Cardiac septum (tissue), 1 donor: ENCODE results near the gene MACROH2A1. TPM values are rescaled to one million over a fixed set of nuclear protein-coding genes. Genes with fewer than 3 reads are reported as not detected.

Experiments used
- DNase-seq: peaks from one replicate; pipeline ENCODE4 v3.0.0-alpha.2; 2020; ENCODE audit warnings: low spot score
- intact Hi-C: fragments of 100-400 bp; cut with DNase I; formaldehyde crosslinking; loops from one replicate; pipeline ENCODE4 v1.14.0; 2022
- total RNA-seq: library from RNA; stranded (reverse); fragmentation: NEBNext Ultra II Directional; extraction: Animal tissue kit (Norgen Biotek cat#: 25700); gene quantifications from one replicate; pipeline ENCODE4 v1.2.1, GENCODE V29; 2021
- donor health status: DM: no; HTN: no; CAD: no.

Gene MACROH2A1
- total RNA-seq, 1 donor from 2014 or later = 112 TPM

DNA sequence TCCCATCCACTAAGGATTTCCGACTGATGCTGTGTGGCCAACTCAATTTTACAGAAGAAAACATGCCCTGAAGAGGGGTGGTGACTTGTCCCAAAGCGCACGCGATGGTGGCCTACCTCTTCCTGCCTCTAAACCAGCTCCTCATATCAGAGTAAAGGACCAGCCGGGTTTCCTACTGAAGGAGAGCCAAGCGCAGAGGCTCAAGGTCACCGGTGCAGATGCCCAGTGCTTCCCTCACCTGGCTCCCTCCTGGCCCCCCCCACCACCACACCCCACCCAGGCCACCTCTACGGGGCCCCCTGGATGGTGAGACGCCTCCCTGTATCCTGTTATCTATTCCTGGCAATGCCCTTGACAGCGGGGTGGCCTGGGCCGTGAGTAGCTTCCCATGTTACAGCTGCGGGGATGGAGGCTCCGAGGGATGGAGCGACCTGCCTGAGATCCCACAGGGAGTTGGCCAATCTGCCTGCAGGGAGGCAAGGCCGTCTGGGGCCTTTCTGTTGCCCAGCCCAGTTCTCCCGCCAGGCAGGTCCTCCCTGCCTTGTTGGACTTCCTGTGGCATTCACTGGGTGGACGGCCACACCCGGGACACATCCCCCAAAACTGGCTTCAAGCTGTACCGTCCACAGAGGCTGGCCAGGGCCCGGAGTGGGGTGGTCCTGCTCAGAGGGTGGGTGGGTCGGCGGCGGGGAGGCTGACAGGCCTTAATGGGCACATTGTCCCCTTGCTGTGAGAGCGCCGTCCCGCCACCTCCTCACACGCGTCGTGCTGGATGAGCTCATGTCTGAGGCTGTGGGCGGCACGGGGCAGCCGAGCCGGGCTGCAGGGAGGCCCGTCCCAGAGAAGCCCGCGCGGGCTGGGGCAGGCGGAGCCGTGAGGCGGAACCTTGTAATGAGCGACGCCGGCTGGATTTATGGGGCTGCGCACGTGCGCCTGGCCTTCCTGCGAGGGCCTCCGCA, 72.5 kb downstream of the MACROH2A1 start:
- DNase-seq = peak; percentile 75
- intact Hi-C loops = no loop called here

DNA sequence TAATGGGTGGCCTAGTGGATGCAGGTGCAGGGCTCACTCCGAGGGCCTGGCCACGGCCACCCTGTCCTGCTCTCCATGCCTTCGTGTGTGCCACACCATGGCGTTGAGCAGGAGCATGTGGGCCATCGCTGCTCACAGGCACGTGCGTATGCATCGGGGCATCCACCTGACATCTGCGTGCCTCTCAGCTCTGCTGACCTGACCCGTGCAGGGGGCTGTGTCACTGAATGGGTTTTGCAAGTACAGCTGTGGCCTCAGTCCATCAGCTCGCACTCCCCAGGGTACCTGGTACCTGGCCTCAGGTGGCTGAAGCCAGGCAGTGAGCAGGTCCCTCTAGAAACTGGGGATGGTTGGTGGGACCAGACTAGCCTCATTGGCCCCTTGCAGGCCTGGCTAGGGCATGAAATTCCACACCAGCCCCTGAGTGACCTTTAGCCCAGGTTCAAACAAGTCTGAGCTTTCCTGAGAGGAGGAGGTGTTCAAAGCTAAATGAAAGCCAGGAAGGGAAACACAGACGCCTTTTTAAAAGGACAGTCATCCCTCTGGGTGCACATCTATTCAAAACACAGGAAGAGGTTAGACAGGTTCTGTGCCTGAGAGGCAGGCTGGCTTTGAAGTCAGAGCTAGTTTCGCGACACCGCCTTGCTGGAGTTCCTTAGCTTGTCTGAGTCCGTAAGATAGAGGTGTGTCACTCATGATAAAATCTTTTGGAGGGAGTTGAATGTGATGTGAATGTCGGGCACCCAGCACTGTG, 74.0 kb downstream of the MACROH2A1 start:
- DNase-seq = peak; percentile 68
- intact Hi-C loops = no loop called here

DNA sequence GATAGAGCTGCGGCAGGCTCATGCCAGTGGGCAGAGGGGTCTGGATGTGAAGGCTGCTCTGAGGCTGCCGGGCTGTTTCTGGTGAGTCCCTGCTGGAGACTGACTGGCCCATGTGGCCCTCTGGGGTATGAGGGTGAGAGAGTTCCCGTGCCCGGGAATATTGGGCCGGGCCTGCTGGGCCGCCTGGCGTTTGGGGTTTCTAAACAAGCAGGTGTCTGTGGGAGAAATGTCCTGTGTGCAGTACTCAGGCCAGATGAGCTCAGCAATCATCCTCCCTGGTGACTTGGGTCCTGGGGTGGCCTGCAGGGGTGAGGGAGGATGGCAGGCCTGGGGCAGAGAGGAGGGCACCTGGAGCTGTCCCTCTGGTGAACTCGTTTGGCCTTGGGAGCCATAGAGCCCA, 74.9 kb downstream of the MACROH2A1 start:
- intact Hi-C loops = no loop called here
- DNase-seq = peak; percentile 57

DNA sequence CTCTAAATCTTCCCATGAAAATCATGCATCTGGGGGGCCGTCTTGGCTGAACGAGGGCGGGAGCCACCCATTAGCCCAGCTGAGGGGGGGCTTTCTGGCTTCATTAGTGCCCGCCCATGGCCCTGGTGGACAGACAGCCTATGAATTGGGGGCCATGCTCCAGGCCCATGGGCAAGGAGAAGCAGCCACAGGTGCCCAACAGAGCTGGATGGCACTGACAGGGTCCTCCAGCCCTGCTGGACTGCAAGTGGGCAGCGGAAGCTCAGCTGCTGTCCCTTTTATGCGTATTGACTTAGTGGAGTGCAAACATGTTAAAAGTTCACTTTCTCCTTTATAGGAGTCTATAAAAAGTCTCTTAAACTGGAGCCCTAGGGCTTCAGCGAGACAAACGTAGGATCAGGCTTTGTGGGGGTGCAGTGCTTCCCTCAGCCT, 75.3 kb downstream of the MACROH2A1 start:
- peak; percentile 31 for DNase-seq

DNA sequence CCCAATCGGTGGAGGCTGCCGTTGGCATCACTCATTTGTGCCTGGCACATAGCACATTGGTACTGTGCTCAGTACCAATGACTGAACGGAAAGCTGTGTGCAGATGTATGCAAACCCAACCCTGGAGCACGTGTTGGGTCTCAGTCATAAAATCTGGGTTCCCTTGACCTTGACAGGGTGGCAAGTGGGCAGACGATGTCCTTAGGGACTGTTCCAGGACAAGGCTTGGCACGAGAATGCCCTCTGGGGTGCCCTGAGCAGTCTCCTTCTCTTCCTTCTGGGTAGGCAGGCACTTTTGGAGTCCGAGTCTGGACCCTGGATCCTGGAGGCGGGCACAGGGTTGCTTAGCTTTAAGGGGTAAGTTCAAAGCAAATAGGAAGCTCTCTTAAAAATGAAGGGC, 75.8 kb downstream of the MACROH2A1 start:
- intact Hi-C loops = no loop called here

More for the DNA sequence above, 75.3 kb downstream of the MACROH2A1 start:
- intact Hi-C loops = no loop called here

DNA sequence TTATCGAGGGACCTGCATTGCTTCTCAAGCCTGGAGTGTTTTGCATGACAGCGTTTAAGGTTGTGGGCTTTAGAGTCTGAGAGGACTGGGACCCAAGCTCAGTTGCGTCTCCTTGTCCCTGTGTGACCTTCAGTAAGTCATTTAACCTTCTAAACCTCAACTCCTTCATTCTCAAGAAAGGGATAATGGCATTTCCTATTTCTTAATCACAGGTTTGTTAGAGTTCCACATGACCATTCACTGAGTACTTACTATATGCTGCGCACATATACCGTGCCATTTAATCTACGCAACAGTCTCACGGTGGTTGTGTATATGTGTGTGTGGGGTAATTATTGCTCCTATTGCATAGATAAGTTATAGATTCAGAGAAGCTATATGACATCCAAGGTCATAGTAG, 76.3 kb downstream of the MACROH2A1 start:
- no peak for DNase-seq
- intact Hi-C loops = no loop called here

More for the DNA sequence above, 75.8 kb downstream of the MACROH2A1 start:
- DNase-seq = peak; percentile 33

DNA sequence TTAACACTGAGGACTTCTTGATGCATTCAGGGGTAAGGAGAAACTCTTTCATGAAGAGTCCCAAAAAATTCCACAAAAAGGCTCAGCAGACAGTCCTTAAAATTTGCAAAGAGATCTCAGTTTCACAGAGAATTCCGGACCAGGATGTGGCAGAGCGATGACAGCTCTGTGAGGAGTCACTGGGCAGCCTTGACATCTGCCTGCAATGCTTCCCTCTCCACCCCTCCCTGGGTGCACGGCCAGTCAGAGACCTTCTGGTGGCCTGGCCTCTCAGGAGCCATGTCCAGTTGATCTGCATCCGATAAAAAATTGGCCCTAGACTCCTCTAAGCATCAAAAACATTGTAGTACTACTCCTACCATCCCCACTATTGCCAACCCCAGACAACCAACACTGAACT, 76.8 kb downstream of the MACROH2A1 start:
- peak; percentile 47 for DNase-seq
- intact Hi-C loops = no loop called here

DNA sequence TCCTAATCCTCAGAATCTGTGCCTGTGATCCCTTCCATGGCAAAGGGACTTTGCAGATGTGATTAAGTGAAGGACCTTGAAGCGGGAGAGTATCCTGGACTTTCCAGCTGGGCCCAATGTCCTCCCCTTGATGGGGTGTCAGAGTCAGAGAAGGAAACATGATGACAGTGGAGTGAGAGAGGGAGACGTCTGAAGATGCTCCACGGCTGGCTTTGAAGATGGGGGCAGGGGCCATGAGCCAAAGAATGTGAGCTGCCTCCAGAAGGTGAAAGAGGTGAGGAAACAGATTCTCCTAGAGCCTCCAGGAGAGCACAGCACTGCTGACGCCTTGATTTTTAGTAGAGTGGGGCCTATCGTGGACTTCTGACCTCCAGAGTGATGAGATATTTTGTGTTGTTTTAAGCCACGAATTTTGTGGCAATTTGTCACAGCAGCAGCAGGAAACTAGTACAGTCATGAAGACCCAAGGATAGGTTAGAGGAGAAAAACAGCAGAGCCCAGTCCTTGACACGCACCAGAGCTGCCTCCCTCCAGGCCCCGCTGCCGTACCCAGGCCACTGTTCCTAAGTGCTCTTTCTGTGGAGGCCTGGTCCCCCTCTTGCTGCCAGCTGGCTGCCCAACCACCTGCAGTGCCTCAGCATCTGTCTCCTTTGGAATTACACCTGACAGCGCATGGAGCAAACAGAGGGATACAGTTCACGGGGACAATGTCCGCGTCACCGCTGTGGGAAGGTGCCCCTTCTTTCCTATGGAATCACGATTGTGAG, 78.1 kb downstream of the MACROH2A1 start:
- peak; percentile 62 for DNase-seq
- intact Hi-C loops = no loop called here

DNA sequence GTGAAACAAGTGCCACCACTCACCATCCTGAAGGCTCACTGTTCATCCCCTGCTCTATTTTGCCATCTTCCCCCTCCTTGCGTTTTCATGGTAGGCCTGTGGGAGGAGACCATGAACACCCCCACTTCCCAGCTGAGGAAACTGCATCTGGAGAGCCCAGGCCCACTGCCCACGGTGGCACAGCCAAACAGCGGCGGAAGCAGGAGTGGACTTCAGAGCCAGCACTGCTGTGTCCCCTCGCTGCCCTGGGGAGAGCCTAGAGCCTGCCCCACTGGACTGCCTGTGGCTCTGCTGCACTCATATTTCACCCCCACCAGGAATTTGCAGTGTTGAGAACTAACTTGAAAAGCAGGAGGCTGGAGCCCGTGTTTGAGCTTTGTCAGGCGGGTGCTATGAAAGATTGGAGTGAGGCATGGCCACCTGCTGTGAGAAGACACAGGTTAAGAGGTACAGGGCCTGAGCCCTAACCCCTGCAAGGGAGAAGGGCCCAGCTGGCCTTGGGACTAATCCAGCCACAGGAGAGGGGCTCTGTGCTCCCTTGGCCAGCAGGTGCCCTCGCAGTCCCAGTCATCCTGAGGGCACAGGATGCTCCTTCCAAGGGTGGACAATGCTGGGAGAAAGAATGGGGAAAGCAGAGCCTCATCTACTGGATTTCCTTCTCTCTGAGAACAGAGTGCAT, 79.0 kb downstream of the MACROH2A1 start:
- intact Hi-C loops = no loop called here
- peak; percentile 71 for DNase-seq

DNA sequence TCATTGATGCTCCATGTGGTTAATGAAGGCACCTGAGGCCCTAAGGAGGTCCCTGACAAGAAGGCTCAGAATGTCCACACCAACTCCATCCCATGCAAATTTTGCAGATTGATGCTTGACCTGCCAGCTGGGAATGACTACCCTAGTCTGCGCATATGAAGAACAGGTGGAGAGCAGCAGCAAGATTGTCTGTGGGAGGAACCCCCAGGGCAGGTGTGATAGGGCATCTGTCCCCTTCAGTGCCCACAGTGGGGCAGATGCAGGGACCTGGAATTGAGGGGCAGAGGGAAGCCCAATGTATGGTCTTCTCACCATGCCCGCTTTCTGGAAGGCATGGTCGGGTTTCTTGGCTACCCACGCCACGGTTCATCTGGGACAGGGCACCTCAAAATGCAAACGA, 79.6 kb downstream of the MACROH2A1 start:
- intact Hi-C loops = no loop called here

DNA sequence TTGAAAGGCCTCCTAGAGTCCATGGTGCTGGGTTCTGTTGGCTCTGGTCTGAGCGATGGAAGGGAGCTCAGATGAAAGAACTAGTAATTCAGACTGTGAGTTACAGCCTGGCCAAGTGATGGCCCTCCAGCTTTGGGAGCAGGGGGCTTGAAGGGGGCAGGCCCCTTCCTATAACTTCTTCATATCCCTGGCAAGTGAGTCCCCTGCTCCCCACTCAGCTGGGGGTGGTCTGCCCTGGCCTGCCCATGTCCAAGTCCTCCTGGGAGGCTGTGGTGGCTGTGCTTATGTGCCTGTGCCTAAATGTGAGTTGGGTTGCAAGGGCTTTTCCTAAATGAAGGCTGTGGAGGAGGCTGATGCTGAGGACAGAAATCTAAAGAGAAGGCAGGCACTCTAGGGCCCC, 80.1 kb downstream of the MACROH2A1 start:
- intact Hi-C loops = no loop called here
- DNase-seq = peak; percentile 29

More for the DNA sequence above, 79.6 kb downstream of the MACROH2A1 start:
- DNase-seq = peak; percentile 63

DNA sequence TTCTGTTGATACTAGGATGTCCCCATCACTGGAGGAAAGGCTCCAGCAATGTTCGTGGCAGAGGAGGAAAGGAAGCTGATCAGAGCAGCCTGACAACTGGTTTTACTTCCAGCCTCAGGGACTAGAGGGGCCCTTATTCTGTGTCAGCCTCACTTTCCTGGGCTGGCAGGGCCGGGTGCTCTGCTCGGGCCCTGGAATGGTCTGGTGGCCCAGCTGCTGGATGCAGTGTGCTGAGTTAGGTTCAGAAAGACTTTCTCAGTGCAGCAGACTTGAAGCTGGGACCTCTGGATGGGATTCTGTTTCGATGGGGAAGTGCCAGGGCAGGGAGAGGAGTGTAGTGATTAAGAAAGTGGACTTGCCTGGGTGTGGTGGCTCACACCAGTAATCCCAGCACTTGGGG, 81.0 kb downstream of the MACROH2A1 start:
- DNase-seq = peak; percentile 44
- intact Hi-C loops = no loop called here

DNA sequence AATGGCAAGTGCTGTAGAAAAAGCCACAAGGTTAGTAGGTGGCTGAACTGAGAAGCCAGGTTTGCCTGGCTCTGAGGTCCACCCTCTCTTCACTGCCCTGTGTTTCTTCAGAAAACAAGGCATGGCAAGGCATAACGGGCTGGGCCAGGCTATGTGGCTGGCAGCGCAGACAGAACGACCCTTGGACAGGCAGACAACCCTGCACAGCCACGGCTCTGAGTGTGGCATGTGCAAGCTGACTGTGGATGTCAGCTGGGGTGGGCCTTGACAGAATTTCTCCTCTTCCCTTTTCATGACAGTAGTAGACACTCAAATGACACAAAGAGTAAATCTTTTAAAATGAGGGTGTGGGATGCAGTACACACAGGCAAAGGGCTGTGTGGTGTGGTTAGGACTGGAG, 81.7 kb downstream of the MACROH2A1 start:
- intact Hi-C loops = no loop called here
- peak; percentile 71 for DNase-seq

DNA sequence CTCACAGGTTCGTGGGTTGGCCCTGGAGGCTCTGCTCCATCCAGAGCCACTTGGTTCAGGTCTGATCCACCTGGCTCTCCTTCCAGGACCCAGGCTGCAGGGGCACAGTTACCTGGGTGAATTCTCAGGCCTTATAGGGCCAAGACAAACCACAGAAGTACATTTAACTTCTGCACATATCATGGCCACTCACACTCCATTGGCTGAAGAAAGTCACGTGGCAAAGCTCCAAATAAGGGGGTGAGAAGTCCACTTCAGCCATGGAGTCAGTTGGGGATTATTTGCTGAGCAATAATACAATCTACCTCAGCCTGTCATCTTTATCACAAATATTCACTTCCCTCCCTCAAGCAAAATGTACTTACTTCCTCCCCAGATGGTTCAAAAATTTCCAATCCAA, 83.6 kb downstream of the MACROH2A1 start:
- intact Hi-C loops = no loop called here
- DNase-seq = no peak

DNA sequence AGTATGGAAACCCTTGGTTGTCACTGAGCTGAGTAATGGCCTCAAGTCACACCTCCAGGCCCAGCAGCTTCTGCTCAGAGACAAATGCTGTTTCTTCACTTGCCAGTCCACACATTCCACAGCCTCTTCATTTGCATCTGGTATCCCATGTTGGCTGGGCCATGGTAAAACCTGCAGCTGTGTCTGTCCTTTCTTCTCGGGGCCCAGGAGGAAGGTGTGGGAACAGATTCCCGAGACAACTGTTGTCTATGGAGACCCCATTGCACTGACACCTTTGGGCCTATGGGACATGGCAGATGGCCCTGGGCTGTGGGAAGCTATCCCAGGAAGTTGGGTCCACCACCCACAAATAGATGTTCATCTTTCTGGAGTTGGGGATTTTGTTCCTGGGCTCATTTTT, 85.1 kb downstream of the MACROH2A1 start:
- no peak for DNase-seq
- intact Hi-C loops = no loop called here

DNA sequence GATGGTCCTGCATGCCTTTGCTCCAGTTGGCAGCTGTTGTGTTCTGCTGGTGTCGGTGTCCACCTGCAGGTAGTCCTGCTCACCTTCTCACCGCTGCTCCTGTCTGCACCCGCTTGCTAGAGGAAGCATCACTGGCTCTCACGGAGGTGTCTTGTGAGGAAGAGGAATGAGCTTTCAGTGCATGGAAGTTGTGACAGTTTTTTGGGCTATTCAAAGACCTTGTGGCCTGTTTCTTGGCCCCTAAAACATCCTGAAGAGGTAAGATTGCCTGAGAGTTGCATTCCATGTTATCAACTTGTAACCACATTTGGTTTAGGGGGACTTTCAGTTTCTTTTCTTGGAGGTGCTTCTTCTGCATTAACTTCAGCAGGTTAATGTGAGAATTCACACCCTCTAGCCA, 85.6 kb downstream of the MACROH2A1 start:
- DNase-seq = no peak
- intact Hi-C loops = no loop called here

DNA sequence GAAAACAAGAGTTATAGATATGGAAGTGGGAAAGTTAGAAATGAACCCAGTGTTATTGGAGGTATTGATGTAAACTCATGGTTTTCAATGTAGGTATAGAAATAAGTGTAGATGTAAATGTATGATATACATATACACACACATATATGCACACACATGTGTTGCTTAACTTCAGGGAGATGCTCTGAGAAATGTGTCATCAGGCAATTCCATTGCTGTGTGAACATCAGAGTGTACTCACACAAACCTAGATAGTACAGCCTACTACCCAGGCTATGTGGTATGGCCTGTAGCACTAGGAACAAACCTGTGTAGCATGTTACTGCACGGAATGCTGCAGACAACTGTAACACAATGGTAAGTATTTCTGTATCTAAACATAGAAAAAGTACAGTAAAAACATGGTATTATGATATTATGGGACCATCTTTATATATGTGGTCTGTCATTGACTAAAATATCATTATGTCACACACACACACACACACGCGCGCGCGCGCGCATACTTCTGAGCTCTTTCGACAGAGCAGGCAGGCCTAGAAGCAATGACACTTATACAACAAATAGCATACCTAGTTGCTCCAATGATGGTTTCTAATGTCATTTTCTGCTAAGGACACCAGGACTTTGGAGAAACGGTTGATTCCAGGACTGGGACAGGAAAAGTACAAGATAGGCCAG, 86.6 kb downstream of the MACROH2A1 start:
- intact Hi-C loops = no loop called here
- DNase-seq = no peak

DNA sequence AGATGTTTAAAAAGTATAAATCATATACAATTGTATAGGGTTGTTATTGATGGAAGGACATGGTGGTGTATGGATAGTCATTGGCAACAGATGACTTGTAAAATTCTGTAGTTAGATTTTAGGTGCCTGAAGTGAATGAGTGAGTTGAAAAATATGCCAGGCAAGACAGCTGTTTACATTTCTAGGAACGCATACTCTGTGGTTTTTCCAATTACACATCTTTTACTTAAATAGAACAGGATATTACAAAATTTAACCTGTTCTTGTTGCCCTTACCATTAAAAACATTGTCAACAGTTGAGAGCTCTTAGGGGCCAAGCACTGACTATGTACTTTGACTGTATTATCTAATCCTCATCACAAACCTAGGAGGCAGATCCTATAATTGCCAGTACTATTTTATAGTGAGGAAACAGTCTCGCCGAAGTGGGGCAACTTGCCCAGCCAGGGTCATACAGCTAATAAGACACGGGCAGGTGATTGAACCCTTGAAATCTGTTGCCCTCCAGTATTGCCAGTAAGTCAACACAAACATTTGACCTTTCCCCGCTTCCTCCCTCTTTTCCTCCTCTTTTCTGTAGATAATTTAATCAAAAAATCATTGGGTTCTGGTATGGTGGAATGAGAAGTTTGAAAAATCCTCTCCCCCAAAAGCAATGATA, 88.6 kb downstream of the MACROH2A1 start:
- no peak for DNase-seq
- intact Hi-C loops = no loop called here
